Mammary epithelial cell (primary cell): ENCODE data around the gene LAMB4.

ENCODE experiments used
- CTCF ChIP-seq, 2 donors: IDR thresholded peaks in 1 of 2; conservative IDR thresholded peaks in 1 of 2; 2 replicates each; pipeline ENCODE4 v1.5.1; 2011 to 2012; ENCODE audit warnings: inconsistent platforms in 2 of 2, low read length in 2 of 2, mild to moderate bottlenecking in 2 of 2, control low read depth in 1 of 2, low read depth in 1 of 2; ENCODE audit not compliant: insufficient read depth in 1 of 2; ENCODE audit errors: extremely low read depth in 1 of 2
- EZH2 ChIP-seq: IDR thresholded peaks from 2 replicates; pipeline ENCODE4 v1.6.1; 2012; ENCODE audit warnings: low read length, inconsistent platforms, borderline replicate concordance

GRCh38 chr7:108020585-108020984 is 109.6 kb downstream of the LAMB4 start:
- TF ChIP-seq CTCF (conservative IDR thresholded peaks at IDR 0.05 in 1 of 2, IDR thresholded peaks at IDR 0.05 in 1 of 2; ENCODE audit: extremely low read depth in 1 of 2, insufficient read depth in 1 of 2, low read depth in 1 of 2, low read length in 2 of 2) = no peak
- no peak for TF ChIP-seq EZH2
